Activated CD8-positive, alpha-beta T cell treated with anti-CD3 and anti-CD28 coated beads, Interleukin-2, amount 10 ng/mL, durations not matched to agents 7 days and 5 days (primary cell): ENCODE measurements around the gene HSD17B3. TPM values are rescaled to one million over a fixed set of nuclear protein-coding genes. Genes with fewer than 3 reads are reported as not detected.

Experiments
- ATAC-seq: fragments of 150-1000 bp; cut with Tn5 transposase; one replicate; pipeline ENCODE4 v1.10.0; 2021; ENCODE audit warnings: moderate library complexity
- CTCF ChIA-PET: fragments of 350-600 bp; sonication (Branson Sonifier 250); formaldehyde crosslinking; loops from one replicate; lab custom pipeline; 2021; ENCODE audit warnings: antibody characterized with exemption; lab: Charles Lee
- POLR2A ChIA-PET: fragments of 350-600 bp; sonication (Branson Sonifier 250); formaldehyde crosslinking; loops from one replicate; lab custom pipeline; 2021; ENCODE audit warnings: antibody characterized with exemption; lab: Charles Lee
- DNase-seq: peaks from one replicate; pipeline ENCODE4 v3.0.0-alpha.2; 2020
- H3K27ac Mint-ChIP-seq: one replicate; pipeline ENCODE4 v1.8.0; 2021; ENCODE audit warnings: mild to moderate bottlenecking, mixed read lengths
- H3K27me3 Mint-ChIP-seq: one replicate; pipeline ENCODE4 v1.8.0; 2021; ENCODE audit warnings: low read depth, mixed read lengths
- H3K36me3 Mint-ChIP-seq: one replicate; pipeline ENCODE4 v1.8.0; 2021; ENCODE audit warnings: low read depth, mixed read lengths
- H3K4me1 Mint-ChIP-seq: one replicate; pipeline ENCODE4 v1.8.0; 2021; ENCODE audit warnings: low read depth, mixed read lengths
- H3K4me3 Mint-ChIP-seq: one replicate; pipeline ENCODE4 v1.8.0; 2021; ENCODE audit warnings: mild to moderate bottlenecking, mixed read lengths
- H3K9me3 Mint-ChIP-seq: one replicate; pipeline ENCODE4 v1.8.0; 2022; ENCODE audit warnings: mixed read lengths; ENCODE audit not compliant: insufficient read depth
- total RNA-seq, 2 experiments: library from RNA; stranded (reverse); gene quantifications; one replicate each; pipeline ENCODE4 v1.2.3, GENCODE V29; 2021

Gene HSD17B3
- total RNA-seq, 2 experiments from 2014 or later = not detected

GRCh38 chr9:96209407-96210271, 92.3 kb downstream of the HSD17B3 start:
- ATAC-seq (no peak), DNase-seq (no peak)
- Mint-ChIP-seq H3K27ac (no peak overlapping the region), H3K4me1 (no peaks in the 10 kb centered on the region), H3K27me3 (peaks cover 34% of the 10 kb centered on the region), H3K4me3 (no peak overlapping the region), H3K9me3 (no peaks in the 10 kb centered on the region), H3K36me3 (no peaks in the 10 kb centered on the region)
- POLR2A ChIA-PET = no interaction called here
- CTCF ChIA-PET = interaction anchor here (3.2 kb wide), 1 partner anchor 9 kb away, joined by 16 read pairs; no protein-coding TSS in a partner anchor

DNA sequence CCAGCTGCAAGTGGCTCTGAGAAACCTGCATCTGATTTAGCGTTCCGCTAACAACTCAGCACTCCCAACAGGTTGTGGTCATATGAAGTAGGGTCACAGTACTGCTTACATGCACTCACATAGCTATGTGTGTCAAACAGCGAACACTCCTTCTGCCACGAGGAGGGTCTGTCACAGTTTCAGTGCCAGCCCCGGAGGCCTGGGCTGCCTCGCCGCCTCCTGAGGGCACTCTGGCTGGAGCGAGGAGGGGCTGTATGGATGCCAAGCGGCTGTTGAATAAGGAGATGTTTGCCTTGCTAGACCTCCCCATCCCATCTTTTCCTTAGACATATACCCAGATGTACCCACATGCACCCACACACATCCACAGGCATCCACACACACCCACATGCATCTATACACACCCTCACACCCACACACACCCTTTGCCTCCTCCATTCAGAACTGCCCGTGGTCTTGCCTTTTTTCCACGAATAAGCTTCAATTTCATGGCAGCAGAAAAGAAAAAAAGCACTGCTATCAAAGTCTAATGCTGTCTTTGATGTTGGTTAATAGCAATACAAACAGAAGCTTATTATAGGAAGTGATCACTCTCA, 95.7 kb downstream of the HSD17B3 start:
- Mint-ChIP-seq H3K4me3 (no peak overlapping the region), H3K27ac (no peak overlapping the region), H3K27me3 (peaks cover 26% of the 10 kb centered on the region), H3K9me3 (no peaks in the 10 kb centered on the region), H3K36me3 (no peaks in the 10 kb centered on the region), H3K4me1 (peaks cover 4% of the 10 kb centered on the region)
- CTCF ChIA-PET = interaction anchor here (1.8 kb wide), 1 partner anchor 11 kb away, joined by 7 read pairs; no protein-coding TSS in a partner anchor
- no peak for DNase-seq
- no peak for ATAC-seq
- POLR2A ChIA-PET = no interaction called here

- DNase-seq = no peak
- no peak for ATAC-seq
- peaks cover 4% of the 10 kb centered on the region for H3K4me1 Mint-ChIP-seq
- no peak overlapping the region for H3K27ac Mint-ChIP-seq
- H3K36me3 Mint-ChIP-seq = no peaks in the 10 kb centered on the region
- CTCF ChIA-PET = no interaction called here
- peaks cover 18% of the 10 kb centered on the region for H3K27me3 Mint-ChIP-seq
- POLR2A ChIA-PET = interaction anchor here (0.6 kb wide), 1 partner anchor 485 kb away, joined by 3 read pairs; no protein-coding TSS in a partner anchor
- H3K4me3 Mint-ChIP-seq = no peak overlapping the region
- H3K9me3 Mint-ChIP-seq = no peaks in the 10 kb centered on the region
Measured at GRCh38 chr9:96204853-96205252, 97.1 kb downstream of the HSD17B3 start.

- no peaks in the 10 kb centered on the region for H3K36me3 Mint-ChIP-seq
- DNase-seq = peak; percentile 24
- ChIA-PET CTCF (no interaction called here), POLR2A (no interaction called here)
- H3K4me3 Mint-ChIP-seq = no peak overlapping the region
- no peak overlapping the region for H3K27ac Mint-ChIP-seq
- H3K9me3 Mint-ChIP-seq = no peaks in the 10 kb centered on the region
- ATAC-seq = no peak
- peaks cover 19% of the 10 kb centered on the region for H3K27me3 Mint-ChIP-seq
- peaks cover 4% of the 10 kb centered on the region for H3K4me1 Mint-ChIP-seq
Measured at GRCh38 chr9:96203867-96204501, 98.0 kb downstream of the HSD17B3 start.

DNA sequence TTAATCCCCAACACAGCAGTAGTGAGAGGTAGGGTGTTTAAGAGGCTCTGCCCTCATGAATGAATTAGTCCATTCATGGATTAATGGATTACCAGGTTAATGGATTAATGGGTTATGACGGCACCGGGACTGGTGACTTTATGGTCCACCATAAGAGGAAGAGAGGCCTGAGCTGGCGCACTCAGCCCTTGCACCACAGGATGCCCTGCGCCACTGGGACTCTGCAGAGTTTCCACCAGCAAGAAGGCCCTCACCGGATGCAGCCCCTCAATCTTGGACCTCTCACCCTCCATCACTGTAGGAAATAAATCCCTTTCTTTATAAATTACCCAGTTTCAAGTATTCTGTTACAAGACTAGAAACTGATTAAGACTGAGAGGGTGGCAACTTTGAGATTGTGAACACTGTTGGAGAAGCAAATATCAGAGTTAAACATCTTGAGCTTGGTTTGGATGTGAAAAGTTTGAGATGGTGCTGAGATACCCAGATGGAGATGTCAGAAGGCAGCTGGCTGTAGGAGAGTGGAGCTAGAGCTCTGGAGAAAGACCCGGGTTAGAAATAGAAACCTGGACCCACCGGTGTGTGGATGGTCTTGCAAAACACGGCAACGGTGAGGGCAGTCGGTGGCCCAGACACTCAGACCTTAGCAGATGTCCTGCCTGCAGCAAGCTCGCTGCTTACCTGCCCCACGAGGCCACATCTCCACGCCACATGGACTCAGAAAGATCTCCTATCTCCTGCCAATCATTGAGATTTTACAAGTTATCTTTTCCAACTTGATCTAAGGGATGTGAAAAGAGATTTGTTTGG, 98.8 kb downstream of the HSD17B3 start:
- Mint-ChIP-seq H3K4me1 (peaks cover 4% of the 10 kb centered on the region), H3K27ac (no peak overlapping the region), H3K27me3 (peaks cover 18% of the 10 kb centered on the region), H3K36me3 (no peaks in the 10 kb centered on the region), H3K9me3 (no peaks in the 10 kb centered on the region), H3K4me3 (no peak overlapping the region)
- CTCF ChIA-PET = no interaction called here
- ATAC-seq (no peak), DNase-seq (no peak)
- POLR2A ChIA-PET = no interaction called here

DNA sequence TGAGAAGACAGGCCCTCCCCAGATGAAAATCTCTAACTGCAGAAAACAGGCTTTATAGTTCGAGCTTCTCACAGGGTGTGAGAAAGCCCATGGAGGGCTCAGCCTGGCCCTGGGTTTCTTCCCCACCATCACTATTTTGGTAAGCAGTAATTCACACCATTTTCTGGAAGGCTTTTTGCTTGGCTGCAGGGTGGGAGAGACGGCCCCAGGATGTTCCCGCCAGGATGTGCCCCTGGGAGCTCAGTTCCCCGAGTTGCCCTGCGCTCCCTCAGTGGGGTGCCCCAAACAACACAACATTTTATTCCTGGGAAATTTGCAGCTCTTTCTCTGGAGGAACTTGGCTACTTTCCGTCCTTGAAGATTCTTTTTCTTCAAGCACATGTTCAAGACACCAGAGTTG, 100.8 kb downstream of the HSD17B3 start:
- Mint-ChIP-seq H3K4me1 (peaks cover 4% of the 10 kb centered on the region), H3K4me3 (no peak overlapping the region), H3K27ac (no peak overlapping the region), H3K27me3 (peaks cover 28% of the 10 kb centered on the region), H3K36me3 (no peaks in the 10 kb centered on the region), H3K9me3 (no peaks in the 10 kb centered on the region)
- no peak for ATAC-seq
- ChIA-PET CTCF (no interaction called here), POLR2A (no interaction called here)
- no peak for DNase-seq

DNA sequence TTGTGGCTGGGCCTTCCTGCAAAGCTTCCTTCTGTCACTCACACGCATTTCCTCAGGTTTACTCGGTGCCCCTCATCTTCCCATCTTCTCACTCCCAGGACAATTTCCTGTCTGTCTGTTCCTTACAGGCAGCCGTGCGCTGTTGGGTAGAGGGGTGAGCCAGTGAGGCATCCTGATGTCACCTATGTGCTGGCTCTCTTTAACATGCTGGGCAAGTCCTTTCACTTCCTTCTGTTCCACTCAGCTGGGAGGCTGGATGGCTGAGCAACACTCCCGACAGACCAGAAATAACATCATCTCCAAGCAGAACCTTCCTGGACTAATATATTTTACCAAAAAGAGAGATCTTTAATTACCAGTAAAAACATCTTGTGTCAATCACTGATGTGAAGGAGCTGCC, 103.0 kb downstream of the HSD17B3 start:
- Mint-ChIP-seq H3K9me3 (no peaks in the 10 kb centered on the region), H3K4me3 (no peak overlapping the region), H3K27me3 (peaks cover 32% of the 10 kb centered on the region), H3K27ac (no peak overlapping the region), H3K36me3 (no peaks in the 10 kb centered on the region), H3K4me1 (peaks cover 4% of the 10 kb centered on the region)
- CTCF ChIA-PET = no interaction called here
- no peak for DNase-seq
- no peak for ATAC-seq
- POLR2A ChIA-PET = interaction anchor here (0.6 kb wide), 1 partner anchor 346 kb away, joined by 3 read pairs; no protein-coding TSS in a partner anchor

DNA sequence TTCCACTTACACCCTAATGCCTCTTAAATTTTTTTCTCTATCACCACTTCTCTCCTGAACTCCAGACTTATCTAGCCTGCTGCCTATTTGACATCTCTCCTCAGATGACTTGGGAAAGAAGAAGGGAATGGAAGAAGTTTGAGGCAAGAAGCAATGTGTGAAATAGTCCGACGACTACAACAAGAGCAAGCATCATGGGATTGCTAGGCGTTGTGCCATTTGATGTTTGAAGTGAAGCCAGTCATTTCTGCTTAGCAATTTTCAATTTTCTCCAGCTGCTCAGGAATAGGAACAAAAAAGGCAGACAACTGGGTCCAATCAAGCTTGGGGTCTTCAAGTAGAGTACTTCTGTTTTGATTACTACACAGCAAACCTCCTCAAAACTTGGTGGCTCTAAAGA, 106.4 kb downstream of the HSD17B3 start:
- no peak for DNase-seq
- Mint-ChIP-seq H3K4me1 (no peaks in the 10 kb centered on the region), H3K36me3 (no peaks in the 10 kb centered on the region), H3K27me3 (peaks cover 27% of the 10 kb centered on the region), H3K4me3 (no peak overlapping the region), H3K27ac (no peak overlapping the region), H3K9me3 (peaks cover 8% of the 10 kb centered on the region)
- ChIA-PET CTCF (no interaction called here), POLR2A (no interaction called here)
- ATAC-seq = no peak

DNA sequence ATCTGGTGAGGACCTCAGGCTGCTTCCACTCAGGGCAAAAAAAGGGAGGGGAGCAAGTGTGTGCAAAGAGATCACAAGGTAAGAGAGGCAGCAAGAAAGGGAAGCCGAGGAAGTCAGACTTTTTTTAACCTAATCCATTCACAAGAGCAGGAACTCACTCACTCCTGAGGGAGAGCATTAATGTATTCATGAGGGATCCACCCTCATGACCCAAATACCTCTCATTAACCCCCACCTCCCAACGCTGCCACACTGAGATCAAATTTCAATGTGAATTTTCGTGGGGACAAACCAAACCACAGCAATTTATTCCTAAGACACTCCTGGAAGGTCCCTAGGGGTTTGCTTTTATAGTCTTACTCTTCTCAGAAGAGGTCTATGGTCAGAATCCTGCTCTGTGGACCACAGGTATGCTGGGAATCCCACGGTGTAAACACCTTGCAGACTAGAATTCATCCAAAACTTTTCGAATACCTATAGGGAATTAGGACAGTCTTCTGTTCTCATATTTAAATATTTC, 108.7 kb downstream of the HSD17B3 start:
- ChIA-PET POLR2A (no interaction called here), CTCF (no interaction called here)
- Mint-ChIP-seq H3K4me3 (no peak overlapping the region), H3K27me3 (peaks cover 25% of the 10 kb centered on the region), H3K9me3 (peaks cover 8% of the 10 kb centered on the region), H3K27ac (no peak overlapping the region), H3K36me3 (no peaks in the 10 kb centered on the region), H3K4me1 (no peaks in the 10 kb centered on the region)
- ATAC-seq (no peak), DNase-seq (no peak)

DNA sequence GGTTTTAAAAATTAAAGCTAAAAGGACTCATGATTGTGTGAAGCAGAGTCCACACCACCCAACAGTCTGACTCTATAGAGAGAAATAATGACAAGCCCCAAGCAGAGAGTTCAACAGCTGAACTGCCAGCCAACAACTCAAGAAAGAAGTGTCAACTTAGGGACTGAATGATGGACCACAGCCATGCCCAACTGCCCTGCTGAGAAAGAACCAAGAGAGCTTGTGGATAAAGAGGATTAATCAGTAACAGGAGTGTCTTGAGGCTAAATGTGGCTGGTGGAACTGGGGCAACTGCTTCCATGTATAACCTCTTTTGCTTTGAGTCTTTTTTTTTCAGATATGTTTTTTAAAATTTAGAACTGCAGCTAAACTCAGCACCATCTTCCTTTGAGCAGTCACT, 109.3 kb downstream of the HSD17B3 start:
- H3K27ac Mint-ChIP-seq = no peak overlapping the region
- ChIA-PET CTCF (no interaction called here), POLR2A (interaction anchor here (0.7 kb wide), 1 partner anchor 1896 kb away, joined by 4 read pairs; no protein-coding TSS in a partner anchor)
- H3K36me3 Mint-ChIP-seq = no peaks in the 10 kb centered on the region
- DNase-seq (no peak), ATAC-seq (no peak)
- no peak overlapping the region for H3K4me3 Mint-ChIP-seq
- H3K9me3 Mint-ChIP-seq = peaks cover 8% of the 10 kb centered on the region
- H3K27me3 Mint-ChIP-seq = peaks cover 23% of the 10 kb centered on the region
- H3K4me1 Mint-ChIP-seq = no peaks in the 10 kb centered on the region

- H3K36me3 Mint-ChIP-seq = peaks cover 3% of the 10 kb centered on the region
- H3K27me3 Mint-ChIP-seq = peaks cover 18% of the 10 kb centered on the region
- ChIA-PET POLR2A (no interaction called here), CTCF (no interaction called here)
- DNase-seq = no peak
- H3K27ac Mint-ChIP-seq = no peak overlapping the region
- peaks cover 12% of the 10 kb centered on the region for H3K9me3 Mint-ChIP-seq
- H3K4me3 Mint-ChIP-seq = no peak overlapping the region
- no peak for ATAC-seq
- no peaks in the 10 kb centered on the region for H3K4me1 Mint-ChIP-seq
Measured at GRCh38 chr9:96189995-96190394, 112.0 kb downstream of the HSD17B3 start.
